IMR-90 (cell line): ENCODE results near the gene MUSTN1.

ENCODE experiments used
- BHLHE40 ChIP-seq: fragments of 150-350 bp; IDR thresholded peaks from 2 replicates; pipeline ENCODE4 v1.6.1; 2016; ENCODE audit warnings: mild to moderate bottlenecking, low read depth, low read length
- CEBPB ChIP-seq: IDR thresholded peaks from 2 replicates; pipeline ENCODE4 v1.6.1; 2012; ENCODE audit warnings: low read depth, low read length, improper control_type of control experiment
- CTCF ChIP-seq: conservative IDR thresholded peaks from 2 replicates; pipeline ENCODE4 v1.5.1; 2012; ENCODE audit warnings: mild to moderate bottlenecking, low read depth, low read length, improper control_type of control experiment
- MXI1 ChIP-seq: IDR thresholded peaks from 2 replicates; pipeline ENCODE4 v1.6.1; 2012; ENCODE audit warnings: low read depth, mild to moderate bottlenecking, low read length, moderate library complexity, borderline replicate concordance
- POLR2A ChIP-seq: IDR thresholded peaks from 2 replicates; pipeline ENCODE4 v1.6.1; 2012; ENCODE audit warnings: mild to moderate bottlenecking, low read depth, low read length
- RAD21 ChIP-seq: IDR thresholded peaks from 2 replicates; pipeline ENCODE4 v1.6.1; 2012; ENCODE audit warnings: low read length, improper control_type of control experiment
- RFX5 ChIP-seq: IDR thresholded peaks from 2 replicates; pipeline ENCODE4 v1.8.0; 2012; ENCODE audit warnings: low read depth, mild to moderate bottlenecking, low read length, moderate library complexity
- USF2 ChIP-seq: fragments of 150-350 bp; IDR thresholded peaks from 2 replicates; pipeline ENCODE4 v1.6.1; 2017; ENCODE audit warnings: mild to moderate bottlenecking, antibody characterized with exemption, low read length, low read depth

- TF ChIP-seq CTCF (no peak), RAD21 (no peak), USF2 (no peak), POLR2A (no peak), RFX5 (no peak), MXI1 (no peak), CEBPB (no peak), BHLHE40 (no peak)
Observed at GRCh38 chr3:52822363-52822762, 12.5 kb downstream of the MUSTN1 start.
